Measurements from ENCODE around the gene RPL10. TPM values are rescaled to one million over a fixed set of nuclear protein-coding genes. Genes with fewer than 3 reads are reported as not detected.
A peak's percentile ranks its signal among the peaks of the same experiment; 100 is the strongest.

RPL10 gene
- total and polyA plus RNA-seq, 9 of the 15 experiments (the other 6 are each of a cell fraction or from before 2014, with no cell fraction given), result 3,774 to 7,600 (median 5,014) TPM

DNA sequence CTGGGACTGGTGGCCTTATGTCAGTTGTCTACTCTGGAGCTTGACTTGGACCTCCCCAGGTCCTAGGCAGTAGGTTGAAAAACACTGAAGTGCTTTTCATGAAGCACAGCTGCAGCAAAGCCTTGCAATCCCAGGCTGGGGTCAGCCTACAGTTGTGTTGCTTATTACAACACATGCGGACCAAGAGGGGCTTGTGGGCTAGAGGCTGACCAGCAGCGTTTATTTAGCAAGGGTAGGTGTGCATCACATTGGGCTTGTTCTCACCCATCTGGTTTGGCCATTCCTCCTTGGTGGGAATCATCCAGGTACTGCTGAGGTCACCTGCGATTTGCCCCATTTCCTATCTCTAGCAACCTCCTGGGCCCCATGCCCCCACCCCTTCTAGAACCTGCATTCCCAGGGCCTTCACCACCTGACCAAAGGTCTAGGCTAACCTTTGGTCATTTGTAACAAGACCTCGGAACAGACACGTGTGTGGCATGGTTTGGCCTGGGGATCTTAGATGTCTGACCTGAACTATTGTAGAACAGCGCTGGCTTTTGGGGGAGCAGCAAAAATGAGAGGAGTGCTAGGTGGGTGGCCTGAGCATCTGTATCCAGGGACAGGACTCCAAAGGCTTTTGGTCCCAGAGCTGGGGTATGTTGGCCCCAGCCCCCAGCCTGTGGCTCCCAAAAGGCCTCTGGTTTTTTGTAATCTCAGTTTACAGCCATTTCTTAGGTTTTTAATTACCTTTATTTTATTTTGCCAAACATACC is 3.0 kb downstream of the RPL10 start (continued):
- TF ChIP-seq, protein P1, sequence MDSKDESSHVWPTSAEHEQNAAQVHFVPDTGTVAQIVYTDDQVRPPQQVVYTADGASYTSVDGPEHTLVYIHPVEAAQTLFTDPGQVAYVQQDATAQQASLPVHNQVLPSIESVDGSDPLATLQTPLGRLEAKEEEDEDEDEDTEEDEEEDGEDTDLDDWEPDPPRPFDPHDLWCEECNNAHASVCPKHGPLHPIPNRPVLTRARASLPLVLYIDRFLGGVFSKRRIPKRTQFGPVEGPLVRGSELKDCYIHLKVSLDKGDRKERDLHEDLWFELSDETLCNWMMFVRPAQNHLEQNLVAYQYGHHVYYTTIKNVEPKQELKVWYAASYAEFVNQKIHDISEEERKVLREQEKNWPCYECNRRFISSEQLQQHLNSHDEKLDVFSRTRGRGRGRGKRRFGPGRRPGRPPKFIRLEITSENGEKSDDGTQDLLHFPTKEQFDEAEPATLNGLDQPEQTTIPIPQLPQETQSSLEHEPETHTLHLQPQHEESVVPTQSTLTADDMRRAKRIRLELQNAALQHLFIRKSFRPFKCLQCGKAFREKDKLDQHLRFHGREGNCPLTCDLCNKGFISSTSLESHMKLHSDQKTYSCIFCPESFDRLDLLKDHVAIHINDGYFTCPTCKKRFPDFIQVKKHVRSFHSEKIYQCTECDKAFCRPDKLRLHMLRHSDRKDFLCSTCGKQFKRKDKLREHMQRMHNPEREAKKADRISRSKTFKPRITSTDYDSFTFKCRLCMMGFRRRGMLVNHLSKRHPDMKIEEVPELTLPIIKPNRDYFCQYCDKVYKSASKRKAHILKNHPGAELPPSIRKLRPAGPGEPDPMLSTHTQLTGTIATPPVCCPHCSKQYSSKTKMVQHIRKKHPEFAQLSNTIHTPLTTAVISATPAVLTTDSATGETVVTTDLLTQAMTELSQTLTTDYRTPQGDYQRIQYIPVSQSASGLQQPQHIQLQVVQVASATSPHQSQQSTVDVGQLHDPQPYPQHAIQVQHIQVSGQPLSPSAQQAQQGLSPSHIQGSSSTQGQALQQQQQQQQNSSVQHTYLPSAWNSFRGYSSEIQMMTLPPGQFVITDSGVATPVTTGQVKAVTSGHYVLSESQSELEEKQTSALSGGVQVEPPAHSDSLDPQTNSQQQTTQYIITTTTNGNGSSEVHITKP (IDR thresholded peaks at IDR 0.05; ENCODE audit: partially characterized antibody), result no peak
- TF ChIP-seq EGR1 (conservative IDR thresholded peaks at IDR 0.05) (no peak), SUPT5H (IDR thresholded peaks at IDR 0.05) (peak; percentile 98), HOXB6 (CRISPR knock-in tag; IDR thresholded peaks at IDR 0.05; ENCODE audit: borderline replicate concordance) (peak; percentile 23; the same call in 1 of the 2 replicates), RNF2 (IDR thresholded peaks at IDR 0.05) (no peak), MYC (IDR thresholded peaks at IDR 0.05; ENCODE audit: low read depth, low read length) (no peak), MYC (CRISPR knock-in tag; IDR thresholded peaks at IDR 0.05; ENCODE audit: borderline replicate concordance, low read depth) (no peak), CBX8 (IDR thresholded peaks at IDR 0.05; ENCODE audit: borderline replicate concordance, extremely low read depth, low read depth, low read length, poor library complexity, severe bottlenecking) (no peak), GABPB2 (CRISPR knock-in tag; conservative IDR thresholded peaks at IDR 0.05) (0 out of 2 replicates have a peak, but pooled peaks have one; percentile 69), SNRNP70 (optimal IDR thresholded peaks at IDR 0.05; ENCODE audit: low read depth, low read length) (peak; percentile 59), ESRRB (CRISPR knock-in tag; IDR thresholded peaks at IDR 0.05; ENCODE audit: borderline replicate concordance) (peak; percentile 32; the same call in 1 of the 2 replicates)
- TF ChIP-seq, protein P2, sequence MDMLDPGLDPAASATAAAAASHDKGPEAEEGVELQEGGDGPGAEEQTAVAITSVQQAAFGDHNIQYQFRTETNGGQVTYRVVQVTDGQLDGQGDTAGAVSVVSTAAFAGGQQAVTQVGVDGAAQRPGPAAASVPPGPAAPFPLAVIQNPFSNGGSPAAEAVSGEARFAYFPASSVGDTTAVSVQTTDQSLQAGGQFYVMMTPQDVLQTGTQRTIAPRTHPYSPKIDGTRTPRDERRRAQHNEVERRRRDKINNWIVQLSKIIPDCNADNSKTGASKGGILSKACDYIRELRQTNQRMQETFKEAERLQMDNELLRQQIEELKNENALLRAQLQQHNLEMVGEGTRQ (CRISPR knock-in tag; IDR thresholded peaks at IDR 0.05), result no peak
- TF ChIP-seq, protein P3, sequence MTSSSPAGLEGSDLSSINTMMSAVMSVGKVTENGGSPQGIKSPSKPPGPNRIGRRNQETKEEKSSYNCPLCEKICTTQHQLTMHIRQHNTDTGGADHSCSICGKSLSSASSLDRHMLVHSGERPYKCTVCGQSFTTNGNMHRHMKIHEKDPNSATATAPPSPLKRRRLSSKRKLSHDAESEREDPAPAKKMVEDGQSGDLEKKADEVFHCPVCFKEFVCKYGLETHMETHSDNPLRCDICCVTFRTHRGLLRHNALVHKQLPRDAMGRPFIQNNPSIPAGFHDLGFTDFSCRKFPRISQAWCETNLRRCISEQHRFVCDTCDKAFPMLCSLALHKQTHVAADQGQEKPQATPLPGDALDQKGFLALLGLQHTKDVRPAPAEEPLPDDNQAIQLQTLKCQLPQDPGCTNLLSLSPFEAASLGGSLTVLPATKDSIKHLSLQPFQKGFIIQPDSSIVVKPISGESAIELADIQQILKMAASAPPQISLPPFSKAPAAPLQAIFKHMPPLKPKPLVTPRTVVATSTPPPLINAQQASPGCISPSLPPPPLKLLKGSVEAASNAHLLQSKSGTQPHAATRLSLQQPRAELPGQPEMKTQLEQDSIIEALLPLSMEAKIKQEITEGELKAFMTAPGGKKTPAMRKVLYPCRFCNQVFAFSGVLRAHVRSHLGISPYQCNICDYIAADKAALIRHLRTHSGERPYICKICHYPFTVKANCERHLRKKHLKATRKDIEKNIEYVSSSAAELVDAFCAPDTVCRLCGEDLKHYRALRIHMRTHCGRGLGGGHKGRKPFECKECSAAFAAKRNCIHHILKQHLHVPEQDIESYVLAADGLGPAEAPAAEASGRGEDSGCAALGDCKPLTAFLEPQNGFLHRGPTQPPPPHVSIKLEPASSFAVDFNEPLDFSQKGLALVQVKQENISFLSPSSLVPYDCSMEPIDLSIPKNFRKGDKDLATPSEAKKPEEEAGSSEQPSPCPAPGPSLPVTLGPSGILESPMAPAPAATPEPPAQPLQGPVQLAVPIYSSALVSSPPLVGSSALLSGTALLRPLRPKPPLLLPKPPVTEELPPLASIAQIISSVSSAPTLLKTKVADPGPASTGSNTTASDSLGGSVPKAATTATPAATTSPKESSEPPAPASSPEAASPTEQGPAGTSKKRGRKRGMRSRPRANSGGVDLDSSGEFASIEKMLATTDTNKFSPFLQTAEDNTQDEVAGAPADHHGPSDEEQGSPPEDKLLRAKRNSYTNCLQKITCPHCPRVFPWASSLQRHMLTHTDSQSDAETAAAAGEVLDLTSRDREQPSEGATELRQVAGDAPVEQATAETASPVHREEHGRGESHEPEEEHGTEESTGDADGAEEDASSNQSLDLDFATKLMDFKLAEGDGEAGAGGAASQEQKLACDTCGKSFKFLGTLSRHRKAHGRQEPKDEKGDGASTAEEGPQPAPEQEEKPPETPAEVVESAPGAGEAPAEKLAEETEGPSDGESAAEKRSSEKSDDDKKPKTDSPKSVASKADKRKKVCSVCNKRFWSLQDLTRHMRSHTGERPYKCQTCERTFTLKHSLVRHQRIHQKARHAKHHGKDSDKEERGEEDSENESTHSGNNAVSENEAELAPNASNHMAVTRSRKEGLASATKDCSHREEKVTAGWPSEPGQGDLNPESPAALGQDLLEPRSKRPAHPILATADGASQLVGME (CRISPR knock-in tag; IDR thresholded peaks at IDR 0.05), result no peak
- TF ChIP-seq, protein P4, sequence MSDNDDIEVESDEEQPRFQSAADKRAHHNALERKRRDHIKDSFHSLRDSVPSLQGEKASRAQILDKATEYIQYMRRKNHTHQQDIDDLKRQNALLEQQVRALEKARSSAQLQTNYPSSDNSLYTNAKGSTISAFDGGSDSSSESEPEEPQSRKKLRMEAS (CRISPR knock-in tag; IDR thresholded peaks at IDR 0.05), result peak; percentile 56
- TF ChIP-seq, protein P5, sequence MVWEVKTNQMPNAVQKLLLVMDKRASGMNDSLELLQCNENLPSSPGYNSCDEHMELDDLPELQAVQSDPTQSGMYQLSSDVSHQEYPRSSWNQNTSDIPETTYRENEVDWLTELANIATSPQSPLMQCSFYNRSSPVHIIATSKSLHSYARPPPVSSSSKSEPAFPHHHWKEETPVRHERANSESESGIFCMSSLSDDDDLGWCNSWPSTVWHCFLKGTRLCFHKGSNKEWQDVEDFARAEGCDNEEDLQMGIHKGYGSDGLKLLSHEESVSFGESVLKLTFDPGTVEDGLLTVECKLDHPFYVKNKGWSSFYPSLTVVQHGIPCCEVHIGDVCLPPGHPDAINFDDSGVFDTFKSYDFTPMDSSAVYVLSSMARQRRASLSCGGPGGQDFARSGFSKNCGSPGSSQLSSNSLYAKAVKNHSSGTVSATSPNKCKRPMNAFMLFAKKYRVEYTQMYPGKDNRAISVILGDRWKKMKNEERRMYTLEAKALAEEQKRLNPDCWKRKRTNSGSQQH (CRISPR knock-in tag; IDR thresholded peaks at IDR 0.05), result peak; percentile 92

Data from K562 (cell line).